ENCODE results near the gene CALN1.

DNA sequence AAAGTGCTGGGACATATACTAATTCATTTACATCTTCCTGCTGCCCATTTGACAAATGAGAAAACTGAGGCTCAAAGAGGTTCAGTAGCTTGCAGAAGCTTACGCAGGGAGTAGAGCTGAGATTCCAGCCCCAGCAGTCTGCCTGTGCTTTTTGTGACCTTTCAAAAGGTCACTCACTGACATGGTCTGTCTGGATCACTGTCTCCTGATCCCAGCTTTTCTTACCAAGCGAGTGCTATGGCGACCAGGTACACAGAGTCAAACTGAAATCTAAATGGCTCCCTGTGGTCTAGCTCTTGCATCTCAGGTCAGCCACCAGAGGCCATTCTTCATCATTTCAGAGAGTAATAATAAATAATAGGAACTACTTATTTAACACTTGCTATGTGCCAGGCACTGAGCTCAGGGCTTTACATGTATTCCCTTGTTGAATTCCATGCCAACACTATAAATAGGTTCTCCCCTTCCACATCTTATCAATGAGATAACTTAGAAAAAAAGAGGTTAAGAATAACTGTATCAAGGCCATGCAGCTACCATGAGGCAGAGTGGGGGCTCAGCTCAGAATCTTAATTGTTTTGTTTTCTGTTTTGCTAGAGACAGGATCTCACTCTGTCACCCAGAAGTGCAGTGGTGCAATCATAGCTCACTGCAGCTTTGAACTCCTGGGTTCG, 381.0 kb downstream of the CALN1 start:
- no peak for TF ChIP-seq CTCF (IDR thresholded peaks at IDR 0.05)
- no peak for TF ChIP-seq ZFX (IDR thresholded peaks at IDR 0.05; ENCODE audit: borderline replicate concordance)

Measured in 22Rv1 (cell line).